Testis (tissue), 3 donors: Measurements from ENCODE around the gene MAP7D1. TPM values are rescaled to one million over a fixed set of nuclear protein-coding genes. Genes with fewer than 3 reads are reported as not detected.

Experiments
- DNase-seq: peaks from one replicate; pipeline ENCODE4 v3.0.0-alpha.2; 2019
- H3K27ac ChIP-seq, 2 donors: fragments of 200-600 bp; sonication (generic); one replicate each; pipeline ENCODE4 v1.5.1; 2019
- H3K27me3 ChIP-seq: fragments of 200-600 bp; sonication (generic); one replicate; pipeline ENCODE4 v1.5.1; 2019
- H3K36me3 ChIP-seq: fragments of 200-600 bp; sonication (generic); one replicate; pipeline ENCODE4 v1.5.1; 2017; ENCODE audit warnings: low read depth; ENCODE audit errors: missing control alignments
- H3K4me1 ChIP-seq: fragments of 200-600 bp; sonication (generic); one replicate; pipeline ENCODE4 v1.5.1; 2019
- H3K4me3 ChIP-seq, 2 donors: fragments of 200-600 bp; sonication (generic); one replicate each; pipeline ENCODE4 v1.5.1; 2017 to 2019
- H3K9me3 ChIP-seq: fragments of 200-600 bp; sonication (generic); one replicate; pipeline ENCODE4 v1.5.1; 2017
- CTCF ChIP-seq, 3 experiments: fragments of 450-650 bp in 2 of 3; fragments of 200-600 bp in 1 of 3; sonication (generic) in 1 of 3; IDR thresholded peaks; one replicate each; pipeline ENCODE4 v1.5.1; 2016 to 2019; ENCODE audit warnings: antibody characterized with exemption in 3 of 3, mild to moderate bottlenecking in 2 of 3, moderate library complexity in 1 of 3
- POLR2A ChIP-seq: fragments of 450-650 bp; IDR thresholded peaks from one replicate; pipeline ENCODE4 v1.6.1; 2017; ENCODE audit warnings: antibody characterized with exemption, mild to moderate bottlenecking, moderate library complexity
- WGBS, 2 donors: methylation state at CpG; one replicate each; pipeline ENCODE4 v1.1.5; 2018; 5-methylcytosine and 5-hydroxymethylcytosine counted together
- intact Hi-C: fragments of 100-400 bp; cut with DNase I; formaldehyde crosslinking; loops from one replicate; pipeline ENCODE4 v1.15.1; 2023; ENCODE audit warnings: low total_unique reads
- polyA plus RNA-seq: library from polyadenylated mRNA; stranded (reverse); fragments of 350-450 nt; fragmentation: Illumina TruSeq; extraction: RNeasy Lipid Tissue Mini Kit (QIAGEN cat#74804); gene quantifications from one replicate; pipeline ENCODE4 v1.2.3, GENCODE V29; 2014; ENCODE audit warnings: low read depth, low replicate concordance; ENCODE audit not compliant: insufficient read depth
- total RNA-seq, 2 donors: library from RNA; depleted of rRNA; stranded (reverse); fragments of >200 nt; gene quantifications; one replicate each; pipeline ENCODE4 v1.2.3, GENCODE V29; 2016

MAP7D1 gene
- total and polyA plus RNA-seq, 3 donors from 2014 or later: 45.4 to 59.6 (median 50.2) TPM

- 21 to 29% methylated on average over 6 of the region's 6 CpGs for WGBS, 2 donors
Observed at GRCh38 chr1:36149973-36150295, 6.0 kb upstream of the MAP7D1 start.

GRCh38 chr1:36150296-36151133, 5.4 kb upstream of the MAP7D1 start:
- 17 to 38% methylated on average over 4 to 12 of the region's 12 CpGs for WGBS, 2 donors
- intact Hi-C loops: loop anchor here (10.0 kb wide), 1 partner anchor 134 kb away; no protein-coding TSS in a partner anchor
- peak overlapping the region; percentile 87 to 94 for H3K27ac ChIP-seq
- H3K36me3 ChIP-seq: no peaks in the 10 kb centered on the region
- peaks cover 39% of the 10 kb centered on the region for H3K4me1 ChIP-seq
- H3K4me3 ChIP-seq: no peak overlapping the region
- no peaks in the 10 kb centered on the region for H3K27me3 ChIP-seq
- no peak for TF ChIP-seq CTCF (IDR thresholded peaks at IDR 0.05)
- peak; percentile 39 for TF ChIP-seq POLR2A
- peak; percentile 95 for DNase-seq
- no peaks in the 10 kb centered on the region for H3K9me3 ChIP-seq

More at GRCh38 chr1:36149973-36150295, 6.0 kb upstream of the MAP7D1 start:
- DNase-seq: no peak
- Histone ChIP-seq H3K9me3 (no peaks in the 10 kb centered on the region), H3K27ac (peak overlapping the region; percentile 87 to 94), H3K36me3 (no peaks in the 10 kb centered on the region), H3K4me3 (peak overlapping the region; percentile 22 to 90), H3K27me3 (no peaks in the 10 kb centered on the region), H3K4me1 (peaks cover 35% of the 10 kb centered on the region)
- intact Hi-C loops: loop anchor here (10.0 kb wide), 1 partner anchor 135 kb away; no protein-coding TSS in a partner anchor
- TF ChIP-seq POLR2A: no peak
- no peak for TF ChIP-seq CTCF (IDR thresholded peaks at IDR 0.05)

GRCh38 chr1:36151134-36151844, 4.7 kb upstream of the MAP7D1 start:
- TF ChIP-seq CTCF (IDR thresholded peaks at IDR 0.05): no peak
- TF ChIP-seq POLR2A: no peak
- H3K4me1 ChIP-seq: peaks cover 39% of the 10 kb centered on the region
- DNase-seq: no peak

GRCh38 chr1:36151845-36152203, 4.1 kb upstream of the MAP7D1 start:
- no peak for DNase-seq
- Histone ChIP-seq H3K9me3 (no peaks in the 10 kb centered on the region), H3K4me1 (peaks cover 39% of the 10 kb centered on the region), H3K27ac (peak overlapping the region; percentile 87 to 94), H3K27me3 (no peaks in the 10 kb centered on the region), H3K36me3 (no peaks in the 10 kb centered on the region), H3K4me3 (no peak overlapping the region)
- 49 to 83% methylated on average over 2 to 3 of the region's 3 CpGs for WGBS, 2 donors
- intact Hi-C loops: loop anchor here (10.0 kb wide), 1 partner anchor 133 kb away; no protein-coding TSS in a partner anchor
- TF ChIP-seq POLR2A (no peak), CTCF (IDR thresholded peaks at IDR 0.05) (no peak)

More at GRCh38 chr1:36151134-36151844, 4.7 kb upstream of the MAP7D1 start:
- Histone ChIP-seq H3K9me3 (no peaks in the 10 kb centered on the region), H3K36me3 (no peaks in the 10 kb centered on the region), H3K4me3 (no peak overlapping the region), H3K27me3 (no peaks in the 10 kb centered on the region), H3K27ac (peak overlapping the region; percentile 87 to 94)
- intact Hi-C loops: loop anchor here (10.0 kb wide), 1 partner anchor 134 kb away; no protein-coding TSS in a partner anchor
- 11 to 30% methylated on average over 1 of the region's 1 CpG for WGBS, 2 donors
